Peyer's patch (tissue), 4 donors: Measurements from ENCODE around the gene KLHL17.
A peak's percentile ranks its signal among the peaks of the same experiment; 100 is the strongest.

Experiments used
- CTCF ChIP-seq, 6 experiments: fragments of 450-650 bp in 4 of 6; fragments of 200-600 bp in 2 of 6; sonication (generic) in 1 of 6; IDR thresholded peaks; one replicate each; pipeline ENCODE4 v1.5.1; 2017 to 2019; ENCODE audit warnings: antibody characterized with exemption in 6 of 6, mild to moderate bottlenecking in 3 of 6, moderate library complexity in 1 of 6
- POLR2A ChIP-seq, 2 donors: fragments of 450-650 bp; IDR thresholded peaks; one replicate each; pipeline ENCODE4 v1.5.1; 2017; ENCODE audit warnings: antibody characterized with exemption in 2 of 2, mild to moderate bottlenecking in 2 of 2, moderate library complexity in 2 of 2

GRCh38 chr1:960363-961131 lies at the start of gene KLHL17:
- no peak for TF ChIP-seq POLR2A (IDR thresholded peaks at IDR 0.05)
- TF ChIP-seq CTCF (IDR thresholded peaks at IDR 0.05): peak in 1 of 6 experiments; percentile 8
